ENCODE data around the gene GZF1. TPM values are rescaled to one million over a fixed set of nuclear protein-coding genes. Genes with fewer than 3 reads are reported as not detected.

Gene GZF1
- total and polyA plus RNA-seq, 2 donors (not counting 1 experiment from before 2014, with no cell fraction given), result 12.5 to 49.0 TPM

GRCh38 chr20:23356203-23356602 is 5.8 kb upstream of the GZF1 start:
- Histone ChIP-seq H3K27me3 (replicated peaks in 1 of 4; ENCODE audit: control extremely low read depth in 1 of 4, control insufficient read depth in 3 of 4, insufficient read depth in 4 of 4, low read length in 3 of 4) (no peaks in the 10 kb centered on the region), H3K4me2 (replicated peaks; ENCODE audit: low read depth, low read length, poor library complexity, severe bottlenecking) (no peak overlapping the region), H4K20me1 (ENCODE audit: control insufficient read depth, insufficient read depth, low read length, poor library complexity, severe bottlenecking) (peaks cover 4% of the 10 kb centered on the region), H3K4me3 (ENCODE audit: control extremely low read depth in 1 of 5, extremely low read depth in 1 of 5, insufficient read depth in 1 of 5, low read depth in 2 of 5, low read length in 4 of 5) (no peak overlapping the region), H3K4me1 (ENCODE audit: control insufficient read depth in 2 of 2, insufficient read depth in 2 of 2, low read length in 2 of 2) (peaks cover 28 to 38% of the 10 kb centered on the region in 2 donors), H3K79me2 (ENCODE audit: control insufficient read depth, insufficient read depth, low read length) (peaks cover 53% of the 10 kb centered on the region), H2AFZ (ENCODE audit: insufficient read depth, low read depth, low read length, poor library complexity, severe bottlenecking) (no peak overlapping the region), H3K27ac (ENCODE audit: low read length in 2 of 2) (peak overlapping the region in 1 of 2 donors; percentile 45), H3K9ac (ENCODE audit: low read length) (no peak overlapping the region), H3K9me3 (ENCODE audit: control extremely low read depth in 1 of 3, control insufficient read depth in 2 of 3, insufficient read depth in 1 of 3, low read length in 2 of 3) (no peaks in the 10 kb centered on the region), H3K36me3 (replicated peaks in 1 of 2; ENCODE audit: control extremely low read depth in 1 of 2, control insufficient read depth in 1 of 2, extremely low read depth in 1 of 2, insufficient read depth in 2 of 2, low read length in 1 of 2) (peaks cover 3 to 15% of the 10 kb centered on the region in 2 experiments)
- TF ChIP-seq EZH2 (IDR thresholded peaks at IDR 0.05; ENCODE audit: borderline replicate concordance, insufficient read depth, low read depth, low read length, poor library complexity, severe bottlenecking) (no peak), CTCF (IDR thresholded peaks at IDR 0.05) (no peak)
- ChIA-PET CTCF (interaction anchor here (0.6 kb wide), 1 partner anchor 1678 kb away, joined by 3 read pairs; no protein-coding TSS in a partner anchor), POLR2A (no interaction called here)
- Mint-ChIP-seq H3K27me3 (no peaks in the 10 kb centered on the region), H3K4me1 (peaks cover 41% of the 10 kb centered on the region), H3K27ac (no peak overlapping the region), H3K4me3 (peak overlapping the region; percentile 16), H3K9me3 (ENCODE audit: insufficient read depth) (no peaks in the 10 kb centered on the region)
- DNase-seq (no peak), ATAC-seq (ENCODE audit: low read depth) (no peak)
- WGBS (ENCODE audit: insufficient coverage), result over 99% methylated on average over 14 of the region's 27 CpGs
- intact Hi-C loops (cut with micrococcal nuclease), result loop anchor here (5.0 kb wide), 1 partner anchor 1891 kb away; the partner anchor contains the start of gene PYGB

GRCh38 chr20:23357767-23358562 is 4.0 kb upstream of the GZF1 start:
- DNase-seq, result peak; percentile 100
- peak overlapping the region; percentile 94 for H3K4me3 Mint-ChIP-seq
- Histone ChIP-seq H3K4me3 (ENCODE audit: control extremely low read depth in 1 of 5, extremely low read depth in 1 of 5, insufficient read depth in 1 of 5, low read depth in 2 of 5, low read length in 4 of 5) (peak overlapping the region; percentile 68 to 88 (median 83)), H3K79me2 (ENCODE audit: control insufficient read depth, insufficient read depth, low read length) (peaks cover 43% of the 10 kb centered on the region), H2AFZ (ENCODE audit: insufficient read depth, low read depth, low read length, poor library complexity, severe bottlenecking) (peak overlapping the region; percentile 84), H3K9me3 (ENCODE audit: control extremely low read depth in 1 of 3, control insufficient read depth in 2 of 3, insufficient read depth in 1 of 3, low read length in 2 of 3) (no peaks in the 10 kb centered on the region), H3K36me3 (replicated peaks in 1 of 2; ENCODE audit: control extremely low read depth in 1 of 2, control insufficient read depth in 1 of 2, extremely low read depth in 1 of 2, insufficient read depth in 2 of 2, low read length in 1 of 2) (peaks cover 3 to 15% of the 10 kb centered on the region in 2 experiments), H4K20me1 (ENCODE audit: control insufficient read depth, insufficient read depth, low read length, poor library complexity, severe bottlenecking) (no peaks in the 10 kb centered on the region), H3K9ac (ENCODE audit: low read length) (peak overlapping the region; percentile 89), H3K4me2 (replicated peaks; ENCODE audit: low read depth, low read length, poor library complexity, severe bottlenecking) (peak overlapping the region; percentile 94), H3K27ac (ENCODE audit: low read length in 2 of 2) (peak overlapping the region; percentile 94 to 98), H3K4me1 (ENCODE audit: control insufficient read depth in 2 of 2, insufficient read depth in 2 of 2, low read length in 2 of 2) (peaks cover 20 to 33% of the 10 kb centered on the region in 2 donors), H3K27me3 (replicated peaks in 1 of 4; ENCODE audit: control extremely low read depth in 1 of 4, control insufficient read depth in 3 of 4, insufficient read depth in 4 of 4, low read length in 3 of 4) (no peaks in the 10 kb centered on the region)
- intact Hi-C loops (cut with micrococcal nuclease), result loop anchor here (1.0 to 5.0 kb wide), 3 partner anchors 8 to 1889 kb away; partner anchors contain the start of genes NAPB, NXT1 and PYGB
- H3K27me3 Mint-ChIP-seq, result no peaks in the 10 kb centered on the region
- peak overlapping the region; percentile 97 for H3K27ac Mint-ChIP-seq
- WGBS (ENCODE audit: insufficient coverage), result 1% methylated on average over 70 of the region's 71 CpGs
- ATAC-seq (ENCODE audit: low read depth), result peak; percentile 75
- ChIA-PET POLR2A (interaction anchor here (3.0 kb wide), 1 partner anchor 8 kb away, joined by 26 read pairs; the partner anchor contains the start of gene NXT1), CTCF (interaction anchor here (0.7 to 2.1 kb wide), 4 partner anchors 8 to 63 kb away, joined by 3 to 27 read pairs (median 4); partner anchors contain the start of genes NAPB and NXT1)
- TF ChIP-seq EZH2 (IDR thresholded peaks at IDR 0.05; ENCODE audit: borderline replicate concordance, insufficient read depth, low read depth, low read length, poor library complexity, severe bottlenecking) (no peak), CTCF (IDR thresholded peaks at IDR 0.05) (no peak)
- H3K9me3 Mint-ChIP-seq (ENCODE audit: insufficient read depth), result no peaks in the 10 kb centered on the region
- H3K4me1 Mint-ChIP-seq, result peaks cover 33% of the 10 kb centered on the region
